Measurements from ENCODE around the gene PELI1. TPM values are rescaled to one million over a fixed set of nuclear protein-coding genes. Genes with fewer than 3 reads are reported as not detected.
"Not testable (repeated sequence)": the region's sequence is repeated elsewhere in the genome, so short reads cannot be mapped to it uniquely, and the experiment has no call there.

PELI1 gene
- total RNA-seq, 6 donors from 2014 or later: 18.5 to 57.3 (median 36.2) TPM

DNA sequence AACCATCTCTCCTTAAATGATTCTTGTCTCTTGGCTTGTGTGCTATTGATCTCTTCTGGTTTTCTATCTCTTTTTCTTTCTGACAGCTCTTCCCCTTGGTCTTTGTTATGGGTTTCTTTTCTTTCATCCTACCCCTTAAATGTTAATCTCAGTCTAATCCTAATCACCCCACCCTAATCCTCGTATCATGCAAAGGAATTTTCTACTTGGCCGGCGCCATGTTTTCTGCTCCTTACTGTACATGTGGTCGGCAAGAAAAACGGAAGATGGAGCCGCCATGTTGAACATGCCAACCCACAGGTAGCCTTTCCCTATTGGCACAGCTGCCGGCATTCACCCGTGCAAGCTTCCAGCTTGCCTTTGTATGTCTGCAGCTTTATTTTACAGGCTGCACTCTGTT lies 63.2 kb downstream of the PELI1 start:
- no peaks in the 10 kb centered on the region for H3K9me3 ChIP-seq
- ATAC-seq (ENCODE audit: low FRiP score in 2 of 2) (no peak), DNase-seq (no peak)
- no peaks in the 10 kb centered on the region for H3K27me3 ChIP-seq
- 79 to 83% methylated on average over 8 of the region's 8 CpGs for whole genome bisulfite sequencing, 2 donors
- TF ChIP-seq EP300 (IDR thresholded peaks at IDR 0.05) (no peak), POLR2A (IDR thresholded peaks at IDR 0.05) (no peak), POLR2AphosphoS5 (IDR thresholded peaks at IDR 0.05) (no peak)
- TF ChIP-seq, protein P1, sequence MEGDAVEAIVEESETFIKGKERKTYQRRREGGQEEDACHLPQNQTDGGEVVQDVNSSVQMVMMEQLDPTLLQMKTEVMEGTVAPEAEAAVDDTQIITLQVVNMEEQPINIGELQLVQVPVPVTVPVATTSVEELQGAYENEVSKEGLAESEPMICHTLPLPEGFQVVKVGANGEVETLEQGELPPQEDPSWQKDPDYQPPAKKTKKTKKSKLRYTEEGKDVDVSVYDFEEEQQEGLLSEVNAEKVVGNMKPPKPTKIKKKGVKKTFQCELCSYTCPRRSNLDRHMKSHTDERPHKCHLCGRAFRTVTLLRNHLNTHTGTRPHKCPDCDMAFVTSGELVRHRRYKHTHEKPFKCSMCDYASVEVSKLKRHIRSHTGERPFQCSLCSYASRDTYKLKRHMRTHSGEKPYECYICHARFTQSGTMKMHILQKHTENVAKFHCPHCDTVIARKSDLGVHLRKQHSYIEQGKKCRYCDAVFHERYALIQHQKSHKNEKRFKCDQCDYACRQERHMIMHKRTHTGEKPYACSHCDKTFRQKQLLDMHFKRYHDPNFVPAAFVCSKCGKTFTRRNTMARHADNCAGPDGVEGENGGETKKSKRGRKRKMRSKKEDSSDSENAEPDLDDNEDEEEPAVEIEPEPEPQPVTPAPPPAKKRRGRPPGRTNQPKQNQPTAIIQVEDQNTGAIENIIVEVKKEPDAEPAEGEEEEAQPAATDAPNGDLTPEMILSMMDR (IDR thresholded peaks at IDR 0.05): no peak
- no peak overlapping the region for H3K27ac ChIP-seq
- H3K4me3 ChIP-seq: no peak overlapping the region
- no peaks in the 10 kb centered on the region for H3K4me1 ChIP-seq
- no peaks in the 10 kb centered on the region for H3K36me3 ChIP-seq

- no peaks in the 10 kb centered on the region for H3K27me3 ChIP-seq
- DNase-seq: no peak
- ATAC-seq (ENCODE audit: low FRiP score in 2 of 2): no peak
- no peak overlapping the region for H3K4me3 ChIP-seq
- H3K4me1 ChIP-seq: no peaks in the 10 kb centered on the region
- H3K27ac ChIP-seq: no peak overlapping the region
- H3K9me3 ChIP-seq: no peaks in the 10 kb centered on the region
- no peaks in the 10 kb centered on the region for H3K36me3 ChIP-seq
- no peak for TF ChIP-seq EP300 (IDR thresholded peaks at IDR 0.05)
- no peak for TF ChIP-seq POLR2A (IDR thresholded peaks at IDR 0.05)
- no peak for TF ChIP-seq POLR2AphosphoS5 (IDR thresholded peaks at IDR 0.05)
- TF ChIP-seq, protein P1 (IDR thresholded peaks at IDR 0.05): no peak
- WGBS, 2 donors: 95% methylated on average over 1 of the region's 1 CpG
Observed at GRCh38 chr2:64080179-64080578, 64.0 kb downstream of the PELI1 start.

DNA sequence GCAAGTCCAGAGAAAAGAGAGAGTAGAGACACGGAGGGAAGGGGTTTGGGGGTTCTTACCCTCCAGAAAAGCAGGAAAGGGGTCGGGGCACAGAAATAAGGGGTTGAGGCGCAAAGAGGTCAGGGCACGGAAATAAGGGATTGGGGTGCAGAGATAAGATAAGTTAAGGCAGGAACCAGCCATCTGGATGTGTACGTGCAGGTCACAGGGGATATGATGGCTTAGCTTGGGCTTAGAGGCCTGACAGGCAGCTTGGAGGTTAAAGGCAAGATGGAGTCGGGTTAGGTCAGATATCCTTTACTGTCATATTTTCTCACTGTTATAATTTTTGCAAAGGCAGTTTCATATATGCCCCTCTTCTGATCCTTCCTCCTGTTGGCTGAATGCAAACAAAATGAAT lies 64.5 kb downstream of the PELI1 start:
- DNase-seq; H3K9me3 ChIP-seq; H3K36me3 ChIP-seq; ATAC-seq (ENCODE audit: low FRiP score in 2 of 2); H3K4me1 ChIP-seq; H3K4me3 ChIP-seq; H3K27ac ChIP-seq; H3K27me3 ChIP-seq: not testable (repeated sequence)
- 88 to 92% methylated on average over 6 of the region's 6 CpGs for WGBS, 2 donors

DNA sequence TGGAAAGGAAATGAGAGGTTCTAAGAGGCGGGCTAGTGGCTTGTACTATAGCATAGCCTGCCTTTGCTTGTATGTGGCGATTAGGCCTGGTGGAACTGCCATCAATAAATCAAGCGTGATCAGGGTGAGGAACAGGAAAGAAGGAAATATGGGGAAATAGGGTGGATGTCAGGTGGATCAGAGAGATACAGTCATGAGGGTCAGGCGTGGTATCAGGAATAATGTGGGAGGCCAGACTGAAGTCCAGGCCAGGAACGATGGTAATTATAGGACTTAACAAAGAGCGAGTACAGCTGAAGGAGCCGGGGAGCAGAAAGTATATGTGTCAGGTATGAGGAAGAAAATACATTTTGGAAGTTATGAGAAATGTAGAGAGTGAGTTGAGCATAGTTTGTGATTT lies 67.4 kb downstream of the PELI1 start:
- H3K27ac ChIP-seq; DNase-seq; ATAC-seq (ENCODE audit: low FRiP score in 2 of 2); H3K4me1 ChIP-seq; H3K36me3 ChIP-seq; H3K9me3 ChIP-seq; H3K4me3 ChIP-seq; H3K27me3 ChIP-seq: not testable (repeated sequence)
- 80 to 85% methylated on average over 7 of the region's 7 CpGs for WGBS, 2 donors

GRCh38 chr2:64074616-64075015 lies 69.6 kb downstream of the PELI1 start:
- WGBS, 2 donors: 96 to 98% methylated on average over 6 of the region's 6 CpGs
- not testable (repeated sequence) for H3K9me3 ChIP-seq; DNase-seq; H3K4me1 ChIP-seq; ATAC-seq (ENCODE audit: low FRiP score in 2 of 2); H3K4me3 ChIP-seq; H3K27ac ChIP-seq; H3K27me3 ChIP-seq; H3K36me3 ChIP-seq

GRCh38 chr2:64067326-64067725 lies 76.9 kb downstream of the PELI1 start:
- 47 to 55% methylated on average over 1 of the region's 1 CpG for WGBS, 2 donors
- no peak overlapping the region for H3K4me3 ChIP-seq
- DNase-seq (no peak), ATAC-seq (ENCODE audit: low FRiP score in 2 of 2) (no peak)
- H3K4me1 ChIP-seq: peaks cover 12 to 29% (median 17%) of the 10 kb centered on the region in 4 donors
- H3K27ac ChIP-seq: no peak overlapping the region
- no peaks in the 10 kb centered on the region for H3K27me3 ChIP-seq
- H3K9me3 ChIP-seq: no peaks in the 10 kb centered on the region
- TF ChIP-seq POLR2A (IDR thresholded peaks at IDR 0.05): no peak
- H3K36me3 ChIP-seq: no peaks in the 10 kb centered on the region

- no peak for ATAC-seq (ENCODE audit: low FRiP score in 2 of 2)
- TF ChIP-seq, protein P1 (IDR thresholded peaks at IDR 0.05): no peak
- no peak for TF ChIP-seq POLR2A (IDR thresholded peaks at IDR 0.05)
- no peak for TF ChIP-seq POLR2AphosphoS5 (IDR thresholded peaks at IDR 0.05)
- no peak for TF ChIP-seq EP300 (IDR thresholded peaks at IDR 0.05)
Observed at GRCh38 chr2:64065516-64065915, 78.7 kb downstream of the PELI1 start.

More at GRCh38 chr2:64065516-64065915, 78.7 kb downstream of the PELI1 start:
- WGBS, 2 donors: 69 to 80% methylated on average over 6 of the region's 6 CpGs
- Histone ChIP-seq H3K27me3 (no peaks in the 10 kb centered on the region), H3K4me3 (no peak overlapping the region), H3K4me1 (peaks cover 12 to 29% (median 17%) of the 10 kb centered on the region in 4 donors), H3K36me3 (no peaks in the 10 kb centered on the region), H3K9me3 (no peaks in the 10 kb centered on the region), H3K27ac (peak overlapping the region in 2 of 4 donors; percentile 55 to 82)
- peak in 1 of 2 donors; percentile 22 for DNase-seq

Measured in upper lobe of left lung (tissue), 6 donors.